ENCODE data around the gene SCUBE2. TPM values are rescaled to one million over a fixed set of nuclear protein-coding genes. Genes with fewer than 3 reads are reported as not detected.
"Not testable (repeated sequence)": the region's sequence is repeated elsewhere in the genome, so short reads cannot be mapped to it uniquely, and the experiment has no call there.

The SCUBE2 gene
- total RNA-seq, 4 donors from 2014 or later: 3.1 to 10.6 (median 5.0) TPM

GRCh38 chr11:8985462-8985861 lies 105.9 kb downstream of the SCUBE2 start:
- no peak overlapping the region for H3K27ac ChIP-seq
- H3K36me3 ChIP-seq: no peaks in the 10 kb centered on the region
- no peak for TF ChIP-seq POLR2A (IDR thresholded peaks at IDR 0.05)
- TF ChIP-seq, protein P1, sequence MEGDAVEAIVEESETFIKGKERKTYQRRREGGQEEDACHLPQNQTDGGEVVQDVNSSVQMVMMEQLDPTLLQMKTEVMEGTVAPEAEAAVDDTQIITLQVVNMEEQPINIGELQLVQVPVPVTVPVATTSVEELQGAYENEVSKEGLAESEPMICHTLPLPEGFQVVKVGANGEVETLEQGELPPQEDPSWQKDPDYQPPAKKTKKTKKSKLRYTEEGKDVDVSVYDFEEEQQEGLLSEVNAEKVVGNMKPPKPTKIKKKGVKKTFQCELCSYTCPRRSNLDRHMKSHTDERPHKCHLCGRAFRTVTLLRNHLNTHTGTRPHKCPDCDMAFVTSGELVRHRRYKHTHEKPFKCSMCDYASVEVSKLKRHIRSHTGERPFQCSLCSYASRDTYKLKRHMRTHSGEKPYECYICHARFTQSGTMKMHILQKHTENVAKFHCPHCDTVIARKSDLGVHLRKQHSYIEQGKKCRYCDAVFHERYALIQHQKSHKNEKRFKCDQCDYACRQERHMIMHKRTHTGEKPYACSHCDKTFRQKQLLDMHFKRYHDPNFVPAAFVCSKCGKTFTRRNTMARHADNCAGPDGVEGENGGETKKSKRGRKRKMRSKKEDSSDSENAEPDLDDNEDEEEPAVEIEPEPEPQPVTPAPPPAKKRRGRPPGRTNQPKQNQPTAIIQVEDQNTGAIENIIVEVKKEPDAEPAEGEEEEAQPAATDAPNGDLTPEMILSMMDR (IDR thresholded peaks at IDR 0.05): no peak
- DNase-seq: no peak
- no peaks in the 10 kb centered on the region for H3K4me1 ChIP-seq
- H3K27me3 ChIP-seq: no peaks in the 10 kb centered on the region
- H3K4me3 ChIP-seq: no peak overlapping the region
- H3K9me3 ChIP-seq: no peaks in the 10 kb centered on the region

- Histone ChIP-seq H3K9me3 (no peaks in the 10 kb centered on the region), H3K4me3 (no peak overlapping the region)
These were observed 107.8 kb downstream of the SCUBE2 start for GRCh38 chr11:8983552-8983951.

GRCh38 chr11:8980485-8980884 lies 110.9 kb downstream of the SCUBE2 start:
- Histone ChIP-seq H3K9me3 (no peaks in the 10 kb centered on the region), H3K4me3 (no peak overlapping the region), H3K4me1 (no peaks in the 10 kb centered on the region), H3K36me3 (no peaks in the 10 kb centered on the region), H3K27me3 (no peaks in the 10 kb centered on the region), H3K27ac (no peak overlapping the region)
- TF ChIP-seq POLR2A (IDR thresholded peaks at IDR 0.05): no peak
- TF ChIP-seq, protein P1 (IDR thresholded peaks at IDR 0.05): no peak
- no peak for DNase-seq

More at GRCh38 chr11:8983552-8983951, 107.8 kb downstream of the SCUBE2 start:
- DNase-seq: no peak
- Histone ChIP-seq H3K36me3 (no peaks in the 10 kb centered on the region), H3K27ac (no peak overlapping the region), H3K4me1 (no peaks in the 10 kb centered on the region), H3K27me3 (no peaks in the 10 kb centered on the region)
- TF ChIP-seq POLR2A (IDR thresholded peaks at IDR 0.05): no peak
- TF ChIP-seq, protein P1 (IDR thresholded peaks at IDR 0.05): no peak

DNA sequence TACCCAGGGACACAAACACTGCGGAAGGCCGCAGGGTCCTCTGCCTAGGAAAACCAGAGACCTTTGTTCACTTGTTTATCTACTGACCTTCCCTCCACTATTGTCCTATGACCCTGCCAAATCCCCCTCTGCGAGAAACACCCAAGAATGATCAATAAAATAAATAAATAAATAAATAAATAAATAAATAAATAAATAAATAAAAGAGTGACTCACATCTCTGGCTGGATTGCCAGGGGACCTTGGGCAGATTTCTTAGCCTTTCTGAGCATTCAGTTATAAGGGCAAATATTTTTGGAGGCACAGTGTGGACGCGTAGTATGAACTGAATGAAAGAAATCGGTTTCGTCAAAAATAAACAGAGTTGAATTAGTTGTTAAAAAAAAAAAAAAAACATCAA lies 112.0 kb downstream of the SCUBE2 start:
- not testable (repeated sequence) for H3K36me3 ChIP-seq, H3K27ac ChIP-seq, H3K4me3 ChIP-seq, H3K4me1 ChIP-seq, DNase-seq, H3K27me3 ChIP-seq, H3K9me3 ChIP-seq

GRCh38 chr11:8973121-8973520 lies 118.3 kb downstream of the SCUBE2 start:
- no peaks in the 10 kb centered on the region for H3K36me3 ChIP-seq

GRCh38 chr11:8971924-8972316 lies 119.5 kb downstream of the SCUBE2 start:
- Histone ChIP-seq H3K4me1 (no peaks in the 10 kb centered on the region), H3K27me3 (no peaks in the 10 kb centered on the region), H3K36me3 (no peaks in the 10 kb centered on the region), H3K4me3 (no peak overlapping the region), H3K9me3 (no peaks in the 10 kb centered on the region), H3K27ac (no peak overlapping the region)
- DNase-seq: no peak
- TF ChIP-seq, protein P1 (IDR thresholded peaks at IDR 0.05): no peak
- no peak for TF ChIP-seq POLR2A (IDR thresholded peaks at IDR 0.05)

More at GRCh38 chr11:8973121-8973520, 118.3 kb downstream of the SCUBE2 start:
- no peak for TF ChIP-seq POLR2A (IDR thresholded peaks at IDR 0.05)
- TF ChIP-seq, protein P1 (IDR thresholded peaks at IDR 0.05): no peak
- no peaks in the 10 kb centered on the region for H3K27me3 ChIP-seq
- no peak overlapping the region for H3K27ac ChIP-seq
- no peaks in the 10 kb centered on the region for H3K4me1 ChIP-seq
- H3K9me3 ChIP-seq: no peaks in the 10 kb centered on the region
- DNase-seq: no peak
- H3K4me3 ChIP-seq: no peak overlapping the region

Measured in Peyer's patch (tissue), 4 donors.